K562 (cell line): ENCODE data around the gene BCAS3. TPM values are rescaled to one million over a fixed set of nuclear protein-coding genes. Genes with fewer than 3 reads are reported as not detected.

ENCODE experiments used
- ATAC-seq: fragments of 200-7000 bp; cut with Tn5 transposase; 3 replicates; pipeline ENCODE4 v1.9.1; 2020; ENCODE audit warnings: moderate library complexity
- BruUV-seq: library from RNA; stranded (reverse); fragments of 400-500 nt; replicated peaks from 2 replicates; lab custom pipeline; 2021; lab: Mats Ljungman, UMichigan
- CTCF ChIA-PET: fragments of 300-600 bp; formaldehyde crosslinking; extraction: SDS; loops from one replicate; lab custom pipeline; 2021; ENCODE audit warnings: low intra/inter-chr PET ratio; lab: Yijun Ruan, JAX
- POLR2A ChIA-PET: fragments of 300-600, 350-650 bp; sonication (Branson Sonifier 250); formaldehyde crosslinking; extraction: SDS; loops from one replicate; lab custom pipeline; 2021; ENCODE audit warnings: antibody characterized with exemption, inconsistent platforms; lab: Yijun Ruan, JAX
- DNase-seq, 4 experiments: peaks; one replicate each; pipeline versions ENCODE4 v3.0.0 to v3.0.0-alpha.2; 2011 to 2018; ENCODE audit warnings: low spot score in 3 of 4, mixed read lengths in 3 of 4; ENCODE audit errors: extremely low read depth in 1 of 4
- FAIRE-seq: peaks from 2 replicates; lab custom pipeline; 2011; peaks lifted over from hg19 to GRCh38; lab: Jason Lieb, UNC
- H2AFZ ChIP-seq: 2 replicates; pipeline ENCODE4 v1.6.0; 2011; ENCODE audit warnings: low read depth, low read length, control low read depth, inconsistent platforms
- H3K27ac ChIP-seq: fragments of 200-600 bp; 3 replicates; pipeline ENCODE4 v1.8.0; 2011; ENCODE audit warnings: low read depth, mild to moderate bottlenecking, control low read depth, inconsistent platforms, low read length, moderate library complexity, mixed read lengths; ENCODE audit errors: extremely low read depth
- H3K27me3 ChIP-seq, 2 experiments: fragments of 300-600 bp in 1 of 2; 2 replicates in 1 of 2; 3 replicates in 1 of 2; pipeline versions ENCODE4 v1.6.0 to v1.8.0; 2011; ENCODE audit warnings: inconsistent platforms in 2 of 2, low read length in 2 of 2, mild to moderate bottlenecking in 1 of 2, mixed read lengths in 1 of 2, moderate library complexity in 1 of 2; ENCODE audit not compliant: control insufficient read depth in 2 of 2, insufficient read depth in 2 of 2
- H3K36me3 ChIP-seq: fragments of 300-600 bp; 3 replicates; pipeline ENCODE4 v1.8.0; 2011; ENCODE audit warnings: mild to moderate bottlenecking, low read length, inconsistent platforms; ENCODE audit not compliant: control insufficient read depth, insufficient read depth
- H3K4me1 ChIP-seq, 2 experiments: fragments of 200-600 bp in 1 of 2; replicated peaks in 1 of 2; 2 replicates in 1 of 2; 3 replicates in 1 of 2; pipeline versions ENCODE4 v1.5.1 to v1.8.0; 2011; ENCODE audit warnings: inconsistent platforms in 2 of 2, low read length in 2 of 2, mild to moderate bottlenecking in 1 of 2, mixed read lengths in 1 of 2, moderate library complexity in 1 of 2; ENCODE audit not compliant: control insufficient read depth in 2 of 2, insufficient read depth in 2 of 2
- H3K4me2 ChIP-seq: 2 replicates; pipeline ENCODE4 v1.6.1; 2011; ENCODE audit warnings: low read length, control low read depth, inconsistent platforms, mixed read lengths; ENCODE audit not compliant: insufficient read depth
- H3K4me3 ChIP-seq: fragments of 200-600 bp; sonication (generic), shearing (Covaris generic); 2 replicates; pipeline ENCODE4 v1.5.1; 2016; ENCODE audit warnings: control low read depth, inconsistent platforms
- H3K79me2 ChIP-seq: fragments of 200-600 bp; 3 replicates; pipeline ENCODE4 v1.8.0; 2011; ENCODE audit warnings: low read length, inconsistent platforms; ENCODE audit not compliant: control insufficient read depth, insufficient read depth
- H3K9ac ChIP-seq, 2 experiments: 2 replicates each; pipeline versions ENCODE4 v1.6.0 to v1.6.1; 2011; ENCODE audit warnings: low read depth in 2 of 2, low read length in 2 of 2, control low read depth in 1 of 2, inconsistent platforms in 1 of 2, mild to moderate bottlenecking in 1 of 2, mixed read lengths in 1 of 2; ENCODE audit not compliant: insufficient read depth in 1 of 2
- H3K9me1 ChIP-seq: one replicate; pipeline ENCODE4 v1.6.0; 2011; ENCODE audit warnings: inconsistent platforms, mild to moderate bottlenecking, low read length, moderate library complexity; ENCODE audit not compliant: control insufficient read depth, insufficient read depth
- H3K9me3 ChIP-seq: replicated peaks from 2 replicates; pipeline ENCODE4 v1.5.1; 2011; ENCODE audit warnings: low read depth, low read length, inconsistent platforms; ENCODE audit not compliant: control insufficient read depth, insufficient read depth
- H4K20me1 ChIP-seq: replicated peaks from 2 replicates; pipeline ENCODE4 v1.6.1; 2011; ENCODE audit warnings: low read length, inconsistent platforms, mixed read lengths; ENCODE audit not compliant: control insufficient read depth, insufficient read depth
- CEBPB ChIP-seq: fragments of 450-650 bp; IDR thresholded peaks from 2 replicates; pipeline ENCODE4 v1.6.1; 2016; ENCODE audit warnings: missing genetic modification characterization, missing compliant biosample characterization
- CEBPG ChIP-seq, 3 experiments: fragments of 200-800 bp in 1 of 3; sonication (Bioruptor generic) in 1 of 3; sonication (generic) in 1 of 3; formaldehyde crosslinking in 1 of 3; IDR thresholded peaks in 2 of 3; conservative IDR thresholded peaks in 1 of 3; 2 replicates each; pipeline versions ENCODE4 v1.6.1 to v1.8.0; 2016 to 2022; ENCODE audit warnings: missing compliant biosample characterization in 2 of 3, missing genetic modification characterization in 2 of 3, mild to moderate bottlenecking in 1 of 3, missing genetic modification reagents in 1 of 3
- ETV1 ChIP-seq: fragments of 450-650 bp; conservative IDR thresholded peaks from 2 replicates; pipeline ENCODE4 v1.6.1; 2016; ENCODE audit warnings: missing genetic modification characterization, control low read depth, low read depth, missing compliant biosample characterization
- EZH2 ChIP-seq: IDR thresholded peaks from 2 replicates; pipeline ENCODE4 v1.6.1; 2012; ENCODE audit warnings: low read depth, mild to moderate bottlenecking, inconsistent platforms, low read length, borderline replicate concordance
- TEAD1 ChIP-seq, 2 experiments: fragments of 450-650 bp in 1 of 2; sonication (generic) in 1 of 2; formaldehyde crosslinking; IDR thresholded peaks; 2 replicates each; pipeline versions ENCODE4 v1.4.0 to v1.8.0; 2020 to 2022; ENCODE audit warnings: mild to moderate bottlenecking in 2 of 2, missing genetic modification reagents in 1 of 2
- TEAD2 ChIP-seq: fragments of 450-650 bp; IDR thresholded peaks from 2 replicates; pipeline ENCODE4 v1.6.1; 2016; ENCODE audit warnings: missing genetic modification characterization, control low read depth, missing compliant biosample characterization
- WGBS: fragments of 100-300 bp; shearing (Covaris generic); methylation state at CpG from one replicate; pipeline ENCODE4 v1.1.6; 2016; ENCODE audit warnings: low coverage, mixed read lengths; ENCODE audit not compliant: insufficient coverage; ENCODE audit errors: missing lambda C conversion rate; 5-methylcytosine and 5-hydroxymethylcytosine counted together
- in situ Hi-C: fragments of 300-500 bp; cut with MboI; formaldehyde crosslinking; loops from 4 replicates; pipeline ENCODE4 v1.15.0; 2018; ENCODE audit warnings: inconsistent platforms, mixed read lengths
- intact Hi-C: fragments of 100-400 bp; cut with micrococcal nuclease; formaldehyde crosslinking; loops from 2 replicates; pipeline ENCODE4 v1.14.2; 2022
- polyA plus RNA-seq, 8 experiments: library from polyadenylated mRNA; depleted of rRNA in 4 of 8; stranded (reverse) in 5 of 8; unstranded in 3 of 8; fragments of >200 nt; fragmentation: Nextera tagmentation in 2 of 8; fragmentation: Illumina TruSeq in 1 of 8; extraction: Ambion mirVana in 2 of 8; extraction: Trizol in 1 of 8; gene quantifications; 2 replicates each; pipeline versions ENCODE4 v1.2.1 to v1.2.3, GENCODE V29; 2011 to 2014; ENCODE audit warnings: inconsistent platforms in 1 of 8, missing spikeins in 1 of 8
- total RNA-seq, 7 experiments: library from RNA; depleted of rRNA in 6 of 7; stranded (reverse); fragments of >200 nt in 6 of 7; fragmentation: Illumina TruSeq in 2 of 7; extraction: Trizol in 2 of 7; gene quantifications; 2 replicates each; pipeline versions ENCODE4 v1.2.1 to v1.2.3, GENCODE V29; 2011 to 2021; ENCODE audit warnings: low replicate concordance in 1 of 7
- TF ChIP-seq, protein P1 (sequence below): fragments of 450-650 bp; formaldehyde crosslinking; IDR thresholded peaks from 2 replicates; pipeline ENCODE4 v1.4.0; 2020; ENCODE audit warnings: mild to moderate bottlenecking, moderate library complexity
- TF ChIP-seq, protein P2 (sequence below): fragments of 450-650 bp; formaldehyde crosslinking; IDR thresholded peaks from 2 replicates; pipeline ENCODE4 v1.4.0; 2022; ENCODE audit warnings: missing genetic modification characterization
- TF ChIP-seq, protein P3 (sequence below): fragments of 450-650 bp; IDR thresholded peaks from 2 replicates; pipeline ENCODE4 v1.6.1; 2016; ENCODE audit warnings: antibody characterized with exemption

BCAS3 gene
- total and polyA plus RNA-seq, 9 of the 15 experiments (the other 6 are each of a cell fraction or from before 2014, with no cell fraction given): 1.9 to 5.5 (median 3.5) TPM

DNA sequence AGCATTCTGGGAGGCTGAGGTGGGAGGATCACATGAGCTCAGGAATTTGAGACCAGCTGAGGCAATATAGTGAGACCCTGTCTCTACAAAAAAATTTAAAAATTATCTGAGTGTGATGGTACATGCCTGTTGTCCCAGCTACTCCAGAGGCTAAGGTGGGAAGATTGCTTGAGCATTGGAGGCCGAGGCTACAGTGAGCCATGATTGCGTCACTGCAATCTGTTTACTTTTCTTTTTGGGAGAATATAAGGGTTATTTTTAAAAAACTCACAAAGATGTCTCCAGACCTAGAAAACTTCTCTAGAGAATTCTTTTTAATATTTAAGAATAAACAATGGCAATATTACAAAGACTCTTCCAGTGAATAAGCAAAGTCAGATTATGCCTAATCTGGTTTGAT is 226.9 kb downstream of the BCAS3 start:
- Histone ChIP-seq H3K9me3 (no peaks in the 10 kb centered on the region), H3K9ac (no peak overlapping the region), H3K4me2 (no peak overlapping the region), H3K9me1 (no peaks in the 10 kb centered on the region), H2AFZ (no peak overlapping the region), H4K20me1 (no peaks in the 10 kb centered on the region), H3K4me3 (no peak overlapping the region), H3K27me3 (no peaks in the 10 kb centered on the region; a peak in 1 of 5 replicates), H3K36me3 (no peaks in the 10 kb centered on the region), H3K79me2 (no peaks in the 10 kb centered on the region), H3K27ac (no peak overlapping the region), H3K4me1 (no peaks in the 10 kb centered on the region)
- POLR2A ChIA-PET: interaction anchor here (0.9 kb wide), 1 partner anchor 18 kb away, joined by 3 read pairs; no protein-coding TSS in a partner anchor
- BruUV-seq: no TSS peak
- no peak for FAIRE-seq
- 37% methylated on average over 2 of the region's 2 CpGs for WGBS
- DNase-seq: no peak
- no peak for ATAC-seq
- TF ChIP-seq, protein P1, sequence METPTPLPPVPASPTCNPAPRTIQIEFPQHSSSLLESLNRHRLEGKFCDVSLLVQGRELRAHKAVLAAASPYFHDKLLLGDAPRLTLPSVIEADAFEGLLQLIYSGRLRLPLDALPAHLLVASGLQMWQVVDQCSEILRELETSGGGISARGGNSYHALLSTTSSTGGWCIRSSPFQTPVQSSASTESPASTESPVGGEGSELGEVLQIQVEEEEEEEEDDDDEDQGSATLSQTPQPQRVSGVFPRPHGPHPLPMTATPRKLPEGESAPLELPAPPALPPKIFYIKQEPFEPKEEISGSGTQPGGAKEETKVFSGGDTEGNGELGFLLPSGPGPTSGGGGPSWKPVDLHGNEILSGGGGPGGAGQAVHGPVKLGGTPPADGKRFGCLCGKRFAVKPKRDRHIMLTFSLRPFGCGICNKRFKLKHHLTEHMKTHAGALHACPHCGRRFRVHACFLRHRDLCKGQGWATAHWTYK (CRISPR knock-in tag): no peak
- TF ChIP-seq TEAD1 (CRISPR knock-in tag; IDR thresholded peaks at IDR 0.05) (no peak), EZH2 (no peak), CEBPG (CRISPR knock-in tag; IDR thresholded peaks at IDR 0.05) (no peak), CEBPG (tag; conservative IDR thresholded peaks at IDR 0.05 in 1 of 2, IDR thresholded peaks at IDR 0.05 in 1 of 2) (peak; percentile 37 to 57; a peak in 2 of 4 replicates), ETV1 (tag) (no peak), CEBPB (tag) (peak; percentile 54; the same call in 1 of the 2 replicates), TEAD2 (tag) (no peak)
- TF ChIP-seq, protein P2, sequence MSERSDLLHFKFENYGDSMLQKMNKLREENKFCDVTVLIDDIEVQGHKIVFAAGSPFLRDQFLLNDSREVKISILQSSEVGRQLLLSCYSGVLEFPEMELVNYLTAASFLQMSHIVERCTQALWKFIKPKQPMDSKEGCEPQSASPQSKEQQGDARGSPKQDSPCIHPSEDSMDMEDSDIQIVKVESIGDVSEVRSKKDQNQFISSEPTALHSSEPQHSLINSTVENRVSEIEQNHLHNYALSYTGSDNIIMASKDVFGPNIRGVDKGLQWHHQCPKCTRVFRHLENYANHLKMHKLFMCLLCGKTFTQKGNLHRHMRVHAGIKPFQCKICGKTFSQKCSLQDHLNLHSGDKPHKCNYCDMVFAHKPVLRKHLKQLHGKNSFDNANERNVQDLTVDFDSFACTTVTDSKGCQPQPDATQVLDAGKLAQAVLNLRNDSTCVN: no peak
- TF ChIP-seq, protein P3, sequence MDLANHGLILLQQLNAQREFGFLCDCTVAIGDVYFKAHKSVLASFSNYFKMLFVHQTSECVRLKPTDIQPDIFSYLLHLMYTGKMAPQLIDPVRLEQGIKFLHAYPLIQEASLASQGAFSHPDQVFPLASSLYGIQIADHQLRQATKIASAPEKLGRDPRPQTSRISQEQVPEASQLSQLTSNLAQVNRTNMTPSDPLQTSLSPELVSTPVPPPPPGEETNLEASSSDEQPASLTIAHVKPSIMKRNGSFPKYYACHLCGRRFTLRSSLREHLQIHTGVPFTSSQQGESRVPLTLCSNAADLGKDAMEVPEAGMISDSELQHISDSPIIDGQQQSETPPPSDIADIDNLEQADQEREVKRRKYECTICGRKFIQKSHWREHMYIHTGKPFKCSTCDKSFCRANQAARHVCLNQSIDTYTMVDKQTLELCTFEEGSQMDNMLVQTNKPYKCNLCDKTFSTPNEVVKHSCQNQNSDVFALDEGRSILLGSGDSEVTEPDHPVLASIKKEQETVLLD: no peak
- CTCF ChIA-PET: no interaction called here
- in situ Hi-C loops: no loop called here
- intact Hi-C loops: no loop called here
